Common myeloid progenitor, CD34-positive (primary cell): ENCODE measurements around the gene HMGB2.

Experiments used
- CTCF ChIA-PET: fragments of 350-600 bp; sonication (Branson Sonifier 250); formaldehyde crosslinking; loops from one replicate; lab custom pipeline; 2021; ENCODE audit warnings: antibody characterized with exemption; lab: Charles Lee
- POLR2A ChIA-PET: fragments of 350-600 bp; sonication (Branson Sonifier 250); formaldehyde crosslinking; loops from one replicate; lab custom pipeline; 2021; ENCODE audit warnings: antibody characterized with exemption; lab: Charles Lee
- DNase-seq, 3 donors: peaks; one replicate each; pipeline versions ENCODE4 v3.0.0 to v3.0.0-alpha.2; 2013
- H3K27ac ChIP-seq, 2 experiments: 1 replicate in 1 of 2; 2 replicates in 1 of 2; pipeline ENCODE4 v1.7.0; 2013; ENCODE audit warnings: inconsistent platforms in 2 of 2, low read length in 2 of 2, mild to moderate bottlenecking in 2 of 2, low read depth in 1 of 2, moderate library complexity in 1 of 2; ENCODE audit not compliant: severe bottlenecking in 2 of 2, insufficient read depth in 1 of 2, poor library complexity in 1 of 2
- H3K27me3 ChIP-seq, 5 experiments: replicated peaks in 2 of 5; 1 replicate in 3 of 5; 2 replicates in 2 of 5; pipeline versions ENCODE4 v1.6.1 to v1.7.0; 2013; ENCODE audit warnings: low read length in 4 of 5, mild to moderate bottlenecking in 2 of 5, moderate library complexity in 2 of 5, inconsistent platforms in 1 of 5; ENCODE audit not compliant: insufficient read depth in 5 of 5, control insufficient read depth in 4 of 5
- H3K36me3 ChIP-seq, 4 experiments: 1 replicate in 2 of 4; 2 replicates in 2 of 4; pipeline versions ENCODE4 v1.6.1 to v1.7.0; 2013; ENCODE audit warnings: low read length in 3 of 4, control low read depth in 1 of 4, mild to moderate bottlenecking in 1 of 4; ENCODE audit not compliant: control insufficient read depth in 4 of 4, insufficient read depth in 4 of 4
- H3K4me1 ChIP-seq, 4 experiments: 1 replicate in 3 of 4; 2 replicates in 1 of 4; pipeline versions ENCODE4 v1.6.1 to v1.7.1; 2013; ENCODE audit warnings: low read length in 3 of 4, mild to moderate bottlenecking in 3 of 4, control low read depth in 1 of 4, inconsistent platforms in 1 of 4, moderate library complexity in 1 of 4; ENCODE audit not compliant: control insufficient read depth in 4 of 4, insufficient read depth in 4 of 4; ENCODE audit errors: control extremely low read depth in 1 of 4
- H3K4me3 ChIP-seq, 7 experiments: 1 replicate in 4 of 7; 2 replicates in 3 of 7; pipeline versions ENCODE4 v1.5.1 to v1.7.0; 2013; ENCODE audit warnings: mild to moderate bottlenecking in 7 of 7, low read length in 6 of 7, moderate library complexity in 6 of 7, inconsistent platforms in 2 of 7, low read depth in 2 of 7, control low read depth in 1 of 7; ENCODE audit not compliant: insufficient read depth in 4 of 7, control insufficient read depth in 1 of 7; ENCODE audit errors: extremely low read depth in 1 of 7
- H3K9me3 ChIP-seq, 5 experiments: 1 replicate in 4 of 5; 2 replicates in 1 of 5; pipeline versions ENCODE4 v1.6.1 to v1.7.1; 2013; ENCODE audit warnings: low read length in 4 of 5, mild to moderate bottlenecking in 2 of 5, inconsistent platforms in 1 of 5, low read depth in 1 of 5, moderate library complexity in 1 of 5; ENCODE audit not compliant: control insufficient read depth in 4 of 5, insufficient read depth in 2 of 5; ENCODE audit errors: control extremely low read depth in 1 of 5
- WGBS: methylation state at CpG from one replicate; pipeline ENCODE4 v1.1.5; 2013; ENCODE audit not compliant: insufficient coverage; 5-methylcytosine and 5-hydroxymethylcytosine counted together

HMGB2 gene

DNA sequence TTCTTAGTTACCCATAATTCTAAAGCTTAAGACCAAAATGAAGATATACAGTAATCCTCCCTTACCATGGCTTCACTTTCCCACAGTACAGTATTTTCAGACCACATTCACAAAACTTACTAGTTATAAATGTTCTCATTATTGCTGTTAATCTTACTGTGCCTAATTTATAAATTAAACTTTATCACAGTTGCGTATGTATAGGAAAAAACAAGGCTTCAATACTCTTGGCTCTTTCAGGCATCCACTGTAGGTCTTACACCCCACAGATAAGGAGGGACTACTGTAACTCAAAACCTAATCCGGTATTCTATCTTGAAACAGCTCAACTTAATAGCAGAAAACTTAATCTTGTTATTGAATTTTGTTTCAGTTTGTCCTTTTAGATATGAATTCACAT is 3.6 kb downstream of the HMGB2 start:
- no peak for DNase-seq
- no peak overlapping the region for H3K27ac ChIP-seq
- H3K27me3 ChIP-seq: no peaks in the 10 kb centered on the region
- H3K36me3 ChIP-seq: peaks cover 13 to 59% (median 15%) of the 10 kb centered on the region in 4 experiments
- no peak overlapping the region for H3K4me3 ChIP-seq
- ChIA-PET POLR2A (no interaction called here), CTCF (interaction anchor here (1.0 to 4.3 kb wide), 8 partner anchors 11 to 89 kb away, joined by 3 to 24 read pairs (median 4); no protein-coding TSS in a partner anchor)
- WGBS: no CpG with 5 or more reads among the region's 2 CpGs
- H3K9me3 ChIP-seq: no peaks in the 10 kb centered on the region
- H3K4me1 ChIP-seq: peaks cover 0 to 26% (median 21%) of the 10 kb centered on the region in 4 experiments

DNA sequence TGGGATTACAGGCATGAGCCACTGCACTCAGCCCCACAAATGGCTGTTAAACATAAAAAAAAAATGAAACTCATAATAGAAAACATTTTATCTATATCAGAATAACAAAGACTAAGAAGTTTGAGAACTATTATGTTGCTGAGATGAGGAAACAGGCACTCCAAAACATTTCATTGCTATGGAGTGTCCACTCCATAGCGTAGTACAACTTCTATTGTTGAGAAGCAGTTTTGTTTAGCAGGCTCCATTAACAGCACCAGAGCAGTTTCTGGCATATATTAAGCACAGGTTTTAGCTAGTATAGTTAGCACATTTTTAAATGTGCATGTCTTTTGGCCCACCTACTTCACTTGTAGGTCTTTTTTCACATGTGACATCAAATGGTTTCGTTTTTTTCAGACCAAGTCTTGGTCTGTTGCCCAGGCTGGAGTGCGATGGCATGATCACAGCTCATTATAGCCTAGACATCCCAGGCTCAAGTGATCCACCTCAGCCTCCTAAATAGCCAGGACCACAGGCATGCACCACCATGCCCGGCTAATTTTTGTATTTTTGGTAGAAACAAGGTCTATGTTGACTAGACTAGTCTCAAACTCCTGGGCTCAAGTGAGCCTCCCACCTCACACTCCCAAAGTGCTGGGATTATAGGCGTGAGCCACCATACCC is 5.8 kb downstream of the HMGB2 start:
- ChIA-PET POLR2A (no interaction called here), CTCF (interaction anchor here (1.0 to 4.3 kb wide), 3 partner anchors 9 to 88 kb away, joined by 4 to 24 read pairs (median 4); no protein-coding TSS in a partner anchor)
- WGBS: 95% methylated on average over 3 of the region's 5 CpGs
- peaks cover 0 to 21% (median 17%) of the 10 kb centered on the region in 4 experiments for H3K4me1 ChIP-seq
- no peak overlapping the region for H3K27ac ChIP-seq
- DNase-seq: no peak
- H3K4me3 ChIP-seq: no peak overlapping the region
- H3K27me3 ChIP-seq: no peaks in the 10 kb centered on the region
- no peaks in the 10 kb centered on the region for H3K9me3 ChIP-seq
- peaks cover 13 to 67% (median 21%) of the 10 kb centered on the region in 4 experiments for H3K36me3 ChIP-seq

DNA sequence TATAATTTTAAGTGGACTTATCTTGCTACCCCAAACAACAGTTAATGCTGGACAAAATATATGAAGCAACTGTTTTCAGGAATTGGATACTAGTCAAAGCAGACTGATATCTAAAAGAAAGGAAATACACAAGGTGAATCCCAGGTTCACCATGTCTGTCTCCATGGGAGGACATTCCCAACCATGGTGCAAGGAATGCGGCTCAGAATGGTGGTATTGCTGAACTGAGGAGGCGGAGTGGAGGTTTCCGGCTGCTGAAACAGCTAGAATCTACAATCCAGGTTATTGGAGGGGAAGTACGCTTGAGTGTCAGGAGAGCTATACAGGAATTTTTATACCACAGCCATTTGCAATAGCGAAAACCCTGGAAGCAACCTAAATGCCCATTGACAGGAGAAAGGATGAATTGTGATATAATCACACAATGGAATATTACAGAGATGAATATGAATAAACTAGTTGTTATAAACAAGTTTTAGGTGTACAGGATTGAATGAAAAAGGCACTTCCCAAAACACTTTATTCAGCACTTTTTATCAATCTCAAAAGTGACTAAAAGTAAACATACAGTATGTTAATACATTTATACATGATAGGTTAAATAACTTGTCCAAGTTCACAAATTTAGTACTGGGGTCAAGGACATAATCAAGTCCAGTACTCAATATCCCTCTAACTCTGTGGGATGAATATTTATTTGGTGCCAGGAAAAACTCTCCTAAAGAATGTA is 9.0 kb downstream of the HMGB2 start:
- H3K27ac ChIP-seq: no peak overlapping the region
- H3K4me3 ChIP-seq: no peak overlapping the region
- 100% methylated on average over 3 of the region's 5 CpGs for WGBS
- CTCF ChIA-PET: interaction anchor here (0.7 kb wide), 1 partner anchor 93 kb away, joined by 4 read pairs; no protein-coding TSS in a partner anchor
- no peaks in the 10 kb centered on the region for H3K4me1 ChIP-seq
- H3K27me3 ChIP-seq: no peaks in the 10 kb centered on the region
- DNase-seq: no peak
- POLR2A ChIA-PET: no interaction called here
- H3K9me3 ChIP-seq: no peaks in the 10 kb centered on the region
- H3K36me3 ChIP-seq: peaks cover 23 to 58% (median 29%) of the 10 kb centered on the region in 4 experiments

DNA sequence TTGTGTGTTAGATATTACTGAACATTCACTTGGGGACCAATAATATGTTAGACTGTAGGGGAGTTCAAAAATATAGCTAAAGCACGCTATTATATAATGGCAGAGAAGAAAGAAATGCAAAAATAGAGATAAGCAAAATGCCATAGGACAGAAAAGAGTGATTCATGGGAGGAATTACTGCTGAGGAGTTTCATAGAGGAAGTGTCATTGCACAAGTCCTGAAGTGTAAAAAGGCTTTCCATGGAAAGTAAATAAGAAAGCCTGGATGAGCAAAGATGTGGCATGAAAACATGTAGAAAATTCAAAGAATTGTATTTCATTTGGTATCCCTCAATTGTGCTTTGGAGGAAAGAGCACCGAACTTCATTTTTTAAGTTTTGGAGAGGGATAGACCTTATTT is 14.5 kb downstream of the HMGB2 start:
- ChIA-PET CTCF (interaction anchor here (1.1 to 5.7 kb wide), 13 partner anchors 10 to 157 kb away, joined by 3 to 177 read pairs (median 8); partner anchors contain the start of gene HMGB2), POLR2A (interaction anchor here (0.5 kb wide), 1 partner anchor 51 kb away, joined by 3 read pairs; the partner anchor contains the start of gene SAP30)
- no peak for DNase-seq
- WGBS: 89% methylated on average over 1 of the region's 2 CpGs
- Histone ChIP-seq H3K36me3 (peaks cover 16 to 45% (median 33%) of the 10 kb centered on the region in 4 experiments), H3K27me3 (no peaks in the 10 kb centered on the region), H3K4me1 (no peaks in the 10 kb centered on the region), H3K27ac (no peak overlapping the region), H3K9me3 (no peaks in the 10 kb centered on the region), H3K4me3 (no peak overlapping the region)

DNA sequence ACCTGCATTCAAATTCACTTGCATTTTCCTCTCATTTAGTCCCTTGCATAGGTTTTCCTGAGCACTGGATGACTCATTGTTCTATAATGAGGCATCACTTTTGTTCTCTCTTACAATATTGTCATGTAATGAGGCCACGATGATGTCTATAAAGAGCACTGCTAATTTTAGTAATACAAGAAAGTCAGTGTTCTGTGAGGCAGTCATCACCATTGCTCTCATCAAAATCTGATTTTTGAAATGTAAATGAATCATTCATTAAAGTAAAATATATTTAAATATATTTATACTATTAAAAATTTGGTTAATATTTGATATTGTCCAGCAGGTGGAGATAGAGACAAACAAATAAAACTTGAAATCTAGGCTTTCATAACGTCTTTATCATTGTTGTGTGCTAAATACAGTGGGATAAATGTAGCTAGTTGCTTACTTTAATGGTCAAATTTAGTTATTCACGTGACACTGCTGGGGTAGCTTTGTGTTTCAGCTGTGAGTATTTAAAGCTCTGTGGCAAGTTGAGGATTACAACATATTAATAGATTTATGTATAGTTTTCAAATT is 15.4 kb downstream of the HMGB2 start:
- 20% methylated on average over 1 of the region's 3 CpGs for WGBS
- peaks cover 12 to 50% (median 40%) of the 10 kb centered on the region in 4 experiments for H3K36me3 ChIP-seq
- no peak overlapping the region for H3K4me3 ChIP-seq
- ChIA-PET CTCF (interaction anchor here (0.8 to 5.7 kb wide), 26 partner anchors 8 to 305 kb away, joined by 3 to 177 read pairs (median 4); partner anchors contain the start of gene HMGB2), POLR2A (no interaction called here)
- no peaks in the 10 kb centered on the region for H3K9me3 ChIP-seq
- no peaks in the 10 kb centered on the region for H3K27me3 ChIP-seq
- no peaks in the 10 kb centered on the region for H3K4me1 ChIP-seq
- peak; percentile 47 to 71 (median 69) for DNase-seq
- no peak overlapping the region for H3K27ac ChIP-seq

DNA sequence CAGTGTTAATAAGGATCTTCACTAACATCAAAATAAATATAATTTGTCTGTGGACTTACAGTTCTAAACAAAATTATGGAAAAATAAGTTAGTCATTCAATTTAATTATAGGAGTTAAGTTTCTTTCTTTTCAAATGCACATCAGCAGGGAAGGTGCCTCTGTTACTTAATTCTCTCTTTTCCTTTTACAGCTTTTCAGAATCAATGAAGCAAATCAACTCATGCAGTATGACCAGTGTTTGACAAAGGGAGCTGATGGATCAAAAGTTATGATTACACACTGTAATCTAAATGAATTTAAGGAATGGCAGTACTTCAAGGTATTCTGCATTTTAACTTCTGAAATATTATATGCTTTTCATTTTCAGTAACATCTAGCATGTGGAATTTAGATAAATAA is 15.9 kb downstream of the HMGB2 start:
- no peaks in the 10 kb centered on the region for H3K4me1 ChIP-seq
- no peaks in the 10 kb centered on the region for H3K27me3 ChIP-seq
- H3K9me3 ChIP-seq: no peaks in the 10 kb centered on the region
- peaks cover 12 to 50% (median 41%) of the 10 kb centered on the region in 4 experiments for H3K36me3 ChIP-seq
- no peak overlapping the region for H3K27ac ChIP-seq
- no peak overlapping the region for H3K4me3 ChIP-seq
- CTCF ChIA-PET: interaction anchor here (1.0 to 5.7 kb wide), 15 partner anchors 11 to 304 kb away, joined by 3 to 177 read pairs (median 5); partner anchors contain the start of gene HMGB2
- POLR2A ChIA-PET: no interaction called here
- no peak for DNase-seq
